Neural cell (in vitro differentiated cells): ENCODE results near the gene C17orf100. TPM values are rescaled to one million over a fixed set of nuclear protein-coding genes. Genes with fewer than 3 reads are reported as not detected.

Experiments
- H2AFZ ChIP-seq: fragments of 200-600, 300-800 bp; sonication (generic), shearing (Covaris generic); 2 replicates; pipeline ENCODE4 v1.6.0; 2014; ENCODE audit warnings: low read depth, mild to moderate bottlenecking, antibody characterized with exemption, low read length, moderate library complexity
- H3F3A ChIP-seq: fragments of 200-600 bp; shearing (Covaris generic); 2 replicates; pipeline ENCODE4 v1.6.1; 2016; ENCODE audit warnings: mild to moderate bottlenecking, moderate library complexity, mixed read lengths, antibody characterized with exemption, low read length; ENCODE audit not compliant: insufficient read depth, poor library complexity, severe bottlenecking
- H3K27ac ChIP-seq: fragments of 200-600, 300-800 bp; sonication (generic), shearing (Covaris generic); 2 replicates; pipeline ENCODE4 v1.5.1; 2014; ENCODE audit warnings: mild to moderate bottlenecking, low read length, moderate library complexity
- H3K27me3 ChIP-seq: fragments of 300-800, 200-600 bp; sonication (generic), shearing (Covaris generic); 2 replicates; pipeline ENCODE4 v1.6.0; 2014; ENCODE audit warnings: mild to moderate bottlenecking, low read depth, low read length, moderate library complexity; ENCODE audit not compliant: insufficient read depth
- H3K36me3 ChIP-seq: fragments of 300-800, 200-600 bp; sonication (generic), shearing (Covaris generic); 2 replicates; pipeline ENCODE4 v1.5.1; 2014; ENCODE audit warnings: mild to moderate bottlenecking, antibody characterized with exemption, low read length, moderate library complexity; ENCODE audit not compliant: insufficient read depth
- H3K4me2 ChIP-seq: fragments of 300-800, 200-600 bp; sonication (generic), shearing (Covaris generic); 2 replicates; pipeline ENCODE4 v1.6.0; 2014; ENCODE audit warnings: mild to moderate bottlenecking, low read length
- H3K4me3 ChIP-seq: fragments of 300-800, 200-600 bp; sonication (generic), shearing (Covaris generic); 2 replicates; pipeline ENCODE4 v1.5.1; 2014; ENCODE audit warnings: mild to moderate bottlenecking, low read length, moderate library complexity
- H3K79me2 ChIP-seq: fragments of 200-600 bp; shearing (Covaris generic); replicated peaks from 2 replicates; pipeline ENCODE4 v1.6.0; 2014; ENCODE audit warnings: mild to moderate bottlenecking, low read length, moderate library complexity; ENCODE audit not compliant: insufficient read depth
- H3K9ac ChIP-seq: fragments of 300-800, 200-600 bp; sonication (generic), shearing (Covaris generic); 2 replicates; pipeline ENCODE4 v1.6.1; 2016; ENCODE audit warnings: mild to moderate bottlenecking, low read length, mixed read lengths
- H3K9me2 ChIP-seq: fragments of 200-600 bp; shearing (Covaris generic); 2 replicates; pipeline ENCODE4 v1.6.1; 2016; ENCODE audit warnings: mild to moderate bottlenecking, low read length, mixed read lengths; ENCODE audit not compliant: insufficient read depth
- H3K9me3 ChIP-seq: fragments of 200-600, 300-800 bp; sonication (generic), shearing (Covaris generic); 2 replicates; pipeline ENCODE4 v1.6.1; 2016; ENCODE audit warnings: mild to moderate bottlenecking, mixed run types, low read length, moderate library complexity, mixed read lengths
- H4K20me1 ChIP-seq: fragments of 200-600 bp; shearing (Covaris generic); 2 replicates; pipeline ENCODE4 v1.6.1; 2016; ENCODE audit warnings: mild to moderate bottlenecking, mixed run types; ENCODE audit not compliant: insufficient read depth
- CTCF ChIP-seq: fragments of 450-650 bp; IDR thresholded peaks from 2 replicates; pipeline ENCODE4 v1.5.1; 2014; ENCODE audit warnings: antibody characterized with exemption, mild to moderate bottlenecking, moderate library complexity; ENCODE audit not compliant: poor library complexity, severe bottlenecking
- EP300 ChIP-seq: fragments of 450-650 bp; conservative IDR thresholded peaks from 2 replicates; pipeline ENCODE4 v1.6.1; 2014; ENCODE audit warnings: antibody characterized with exemption, mild to moderate bottlenecking, moderate library complexity; ENCODE audit not compliant: poor library complexity, severe bottlenecking
- EZH2 ChIP-seq: fragments of 200-600, 300-800 bp; shearing (Covaris generic), sonication (generic); IDR thresholded peaks from 2 replicates; pipeline ENCODE4 v1.6.1; 2014; ENCODE audit warnings: antibody characterized with exemption, low read length, borderline replicate concordance, mild to moderate bottlenecking; ENCODE audit not compliant: insufficient read depth, poor library complexity, severe bottlenecking
- MXI1 ChIP-seq: fragments of 450-650 bp; conservative IDR thresholded peaks from 2 replicates; pipeline ENCODE4 v1.6.1; 2014; ENCODE audit warnings: antibody characterized with exemption, mild to moderate bottlenecking; ENCODE audit not compliant: poor library complexity, severe bottlenecking
- POLR2AphosphoS5 ChIP-seq: IDR thresholded peaks from 2 replicates; pipeline ENCODE4 v1.6.1; 2012
- RAD21 ChIP-seq: fragments of 450-650 bp; conservative IDR thresholded peaks from 2 replicates; pipeline ENCODE4 v1.6.1; 2014; ENCODE audit warnings: antibody characterized with exemption, mild to moderate bottlenecking, moderate library complexity
- SMC3 ChIP-seq: fragments of 450-650 bp; conservative IDR thresholded peaks from 2 replicates; pipeline ENCODE4 v1.6.1; 2014; ENCODE audit warnings: antibody characterized with exemption, mild to moderate bottlenecking, moderate library complexity; ENCODE audit not compliant: poor library complexity
- TAF1 ChIP-seq: IDR thresholded peaks from 2 replicates; pipeline ENCODE4 v1.6.1; 2012; ENCODE audit warnings: low read depth
- polyA plus RNA-seq: library from polyadenylated mRNA; depleted of rRNA; stranded (reverse); fragments of >200 nt; gene quantifications from 2 replicates; pipeline ENCODE4 v1.2.3, GENCODE V29; 2014
- TF ChIP-seq, protein P1 (sequence below): IDR thresholded peaks from 2 replicates; pipeline ENCODE4 v1.6.1; 2012; ENCODE audit warnings: borderline replicate concordance

The C17orf100 gene
- polyA plus RNA-seq, 1 donor from 2014 or later, result 10.3 TPM

- no peaks in the 10 kb centered on the region for H3K36me3 ChIP-seq
- no peak overlapping the region for H3K4me3 ChIP-seq
- H3K9me2 ChIP-seq, result no peaks in the 10 kb centered on the region
- H3F3A ChIP-seq, result no peaks in the 10 kb centered on the region
- no peaks in the 10 kb centered on the region for H3K9me3 ChIP-seq
- no peaks in the 10 kb centered on the region for H4K20me1 ChIP-seq
- H3K79me2 ChIP-seq, result no peaks in the 10 kb centered on the region
- H3K27me3 ChIP-seq, result no peaks in the 10 kb centered on the region
- TF ChIP-seq RAD21 (no peak), EP300 (no peak), POLR2AphosphoS5 (no peak), TAF1 (no peak), EZH2 (no peak), MXI1 (no peak), SMC3 (no peak), CTCF (no peak)
- TF ChIP-seq, protein P1, sequence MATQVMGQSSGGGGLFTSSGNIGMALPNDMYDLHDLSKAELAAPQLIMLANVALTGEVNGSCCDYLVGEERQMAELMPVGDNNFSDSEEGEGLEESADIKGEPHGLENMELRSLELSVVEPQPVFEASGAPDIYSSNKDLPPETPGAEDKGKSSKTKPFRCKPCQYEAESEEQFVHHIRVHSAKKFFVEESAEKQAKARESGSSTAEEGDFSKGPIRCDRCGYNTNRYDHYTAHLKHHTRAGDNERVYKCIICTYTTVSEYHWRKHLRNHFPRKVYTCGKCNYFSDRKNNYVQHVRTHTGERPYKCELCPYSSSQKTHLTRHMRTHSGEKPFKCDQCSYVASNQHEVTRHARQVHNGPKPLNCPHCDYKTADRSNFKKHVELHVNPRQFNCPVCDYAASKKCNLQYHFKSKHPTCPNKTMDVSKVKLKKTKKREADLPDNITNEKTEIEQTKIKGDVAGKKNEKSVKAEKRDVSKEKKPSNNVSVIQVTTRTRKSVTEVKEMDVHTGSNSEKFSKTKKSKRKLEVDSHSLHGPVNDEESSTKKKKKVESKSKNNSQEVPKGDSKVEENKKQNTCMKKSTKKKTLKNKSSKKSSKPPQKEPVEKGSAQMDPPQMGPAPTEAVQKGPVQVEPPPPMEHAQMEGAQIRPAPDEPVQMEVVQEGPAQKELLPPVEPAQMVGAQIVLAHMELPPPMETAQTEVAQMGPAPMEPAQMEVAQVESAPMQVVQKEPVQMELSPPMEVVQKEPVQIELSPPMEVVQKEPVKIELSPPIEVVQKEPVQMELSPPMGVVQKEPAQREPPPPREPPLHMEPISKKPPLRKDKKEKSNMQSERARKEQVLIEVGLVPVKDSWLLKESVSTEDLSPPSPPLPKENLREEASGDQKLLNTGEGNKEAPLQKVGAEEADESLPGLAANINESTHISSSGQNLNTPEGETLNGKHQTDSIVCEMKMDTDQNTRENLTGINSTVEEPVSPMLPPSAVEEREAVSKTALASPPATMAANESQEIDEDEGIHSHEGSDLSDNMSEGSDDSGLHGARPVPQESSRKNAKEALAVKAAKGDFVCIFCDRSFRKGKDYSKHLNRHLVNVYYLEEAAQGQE, result no peak
- no peak overlapping the region for H3K27ac ChIP-seq
- H3K9ac ChIP-seq, result no peak overlapping the region
- H2AFZ ChIP-seq, result no peak overlapping the region
- no peak overlapping the region for H3K4me2 ChIP-seq
These were observed 25.7 kb downstream of the C17orf100 start for GRCh38 chr17:6677158-6677831.

- Histone ChIP-seq H3K4me3 (no peak overlapping the region), H3K4me2 (no peak overlapping the region), H3K9me2 (no peaks in the 10 kb centered on the region), H3K9me3 (no peaks in the 10 kb centered on the region), H3K36me3 (no peaks in the 10 kb centered on the region), H3K9ac (no peak overlapping the region), H2AFZ (no peak overlapping the region), H3K27me3 (no peaks in the 10 kb centered on the region), H3K27ac (no peak overlapping the region), H3F3A (no peaks in the 10 kb centered on the region), H4K20me1 (no peaks in the 10 kb centered on the region), H3K79me2 (no peaks in the 10 kb centered on the region)
- TF ChIP-seq, protein P1, result no peak
- no peak for TF ChIP-seq EP300
- TF ChIP-seq MXI1, result no peak
- no peak for TF ChIP-seq RAD21
- no peak for TF ChIP-seq SMC3
- no peak for TF ChIP-seq POLR2AphosphoS5
- no peak for TF ChIP-seq CTCF
- TF ChIP-seq EZH2, result no peak
- no peak for TF ChIP-seq TAF1
These were observed 26.4 kb downstream of the C17orf100 start for GRCh38 chr17:6677946-6678345.
